Astrocyte (in vitro differentiated cells and primary cell): Measurements from ENCODE around the gene TCF7L2. TPM values are rescaled to one million over a fixed set of nuclear protein-coding genes. Genes with fewer than 3 reads are reported as not detected.

ENCODE experiments used
- DNase-seq: peaks from one replicate; pipeline ENCODE4 v3.0.0-alpha.2; 2010; ENCODE audit warnings: low read depth
- FAIRE-seq: peaks from 2 replicates; lab custom pipeline; 2011; peaks lifted over from hg19 to GRCh38; lab: Jason Lieb, UNC
- H2AFZ ChIP-seq: 2 replicates; pipeline ENCODE4 v1.6.0; 2012; ENCODE audit warnings: low read depth, low read length, inconsistent platforms
- H3K27ac ChIP-seq: 2 replicates; pipeline ENCODE4 v1.5.1; 2011; ENCODE audit warnings: low read depth, low read length, inconsistent platforms
- H3K27me3 ChIP-seq: 2 replicates; pipeline ENCODE4 v1.6.0; 2011; ENCODE audit warnings: low read length, inconsistent platforms; ENCODE audit not compliant: insufficient read depth
- H3K36me3 ChIP-seq: 2 replicates; pipeline ENCODE4 v1.5.1; 2011; ENCODE audit warnings: low read length, inconsistent platforms; ENCODE audit not compliant: insufficient read depth
- H3K4me1 ChIP-seq: 2 replicates; pipeline ENCODE4 v1.5.1; 2011; ENCODE audit warnings: low read length, inconsistent platforms; ENCODE audit not compliant: insufficient read depth
- H3K4me2 ChIP-seq: 2 replicates; pipeline ENCODE4 v1.6.0; 2012; ENCODE audit warnings: low read length, inconsistent platforms
- H3K4me3 ChIP-seq: 2 replicates; pipeline ENCODE4 v1.5.1; 2011; ENCODE audit warnings: low read depth, mild to moderate bottlenecking, low read length, inconsistent platforms; ENCODE audit not compliant: insufficient read depth
- H3K79me2 ChIP-seq: 2 replicates; pipeline ENCODE4 v1.6.0; 2012; ENCODE audit warnings: mild to moderate bottlenecking, low read length, inconsistent platforms; ENCODE audit not compliant: insufficient read depth
- H3K9ac ChIP-seq: 2 replicates; pipeline ENCODE4 v1.6.0; 2012; ENCODE audit warnings: mild to moderate bottlenecking, low read length, inconsistent platforms
- H3K9me3 ChIP-seq: 2 replicates; pipeline ENCODE4 v1.5.1; 2012; ENCODE audit warnings: low read depth, mild to moderate bottlenecking, low read length, inconsistent platforms; ENCODE audit not compliant: insufficient read depth
- H4K20me1 ChIP-seq: 2 replicates; pipeline ENCODE4 v1.6.0; 2012; ENCODE audit warnings: low read length, inconsistent platforms; ENCODE audit not compliant: insufficient read depth
- H3K27ac Mint-ChIP-seq: one replicate; pipeline ENCODE4 v1.8.0; 2021; ENCODE audit warnings: mild to moderate bottlenecking, mixed read lengths; ENCODE audit not compliant: unreplicated experiment
- H3K27me3 Mint-ChIP-seq: one replicate; pipeline ENCODE4 v1.8.0; 2021; ENCODE audit warnings: low read depth, mixed read lengths; ENCODE audit not compliant: unreplicated experiment
- H3K36me3 Mint-ChIP-seq: one replicate; pipeline ENCODE4 v1.8.0; 2021; ENCODE audit warnings: low read depth, mixed read lengths; ENCODE audit not compliant: unreplicated experiment
- H3K4me1 Mint-ChIP-seq: one replicate; pipeline ENCODE4 v1.8.0; 2021; ENCODE audit warnings: low read depth, mixed read lengths; ENCODE audit not compliant: unreplicated experiment
- H3K4me3 Mint-ChIP-seq: one replicate; pipeline ENCODE4 v1.8.0; 2021; ENCODE audit warnings: mild to moderate bottlenecking, moderate library complexity, mixed read lengths; ENCODE audit not compliant: unreplicated experiment
- H3K9me3 Mint-ChIP-seq: one replicate; pipeline ENCODE4 v1.8.0; 2021; ENCODE audit warnings: mild to moderate bottlenecking, mixed read lengths; ENCODE audit not compliant: unreplicated experiment
- EZH2 ChIP-seq: IDR thresholded peaks from 2 replicates; pipeline ENCODE4 v1.6.1; 2012; ENCODE audit warnings: mild to moderate bottlenecking, low read length, inconsistent platforms; ENCODE audit not compliant: insufficient read depth
- total RNA-seq: library from RNA; stranded (reverse); gene quantifications from 2 replicates; pipeline ENCODE4 v1.2.1, GENCODE V29; 2021
- TF ChIP-seq, protein P1 (sequence below): IDR thresholded peaks from 2 replicates; pipeline ENCODE4 v1.5.1; 2011; ENCODE audit warnings: low read depth, mild to moderate bottlenecking, inconsistent platforms, low read length, moderate library complexity; ENCODE audit not compliant: insufficient read depth

The TCF7L2 gene
- total RNA-seq, 1 donor from 2014 or later, result 52.4 TPM

- no peak for DNase-seq
- FAIRE-seq, result no peak
Measured at GRCh38 chr10:113148071-113148825, 198.2 kb downstream of the TCF7L2 start.

GRCh38 chr10:113148901-113149300 is 198.9 kb downstream of the TCF7L2 start:
- no peak overlapping the region for H3K27ac ChIP-seq
- Mint-ChIP-seq H3K36me3 (peaks cover 34% of the 10 kb centered on the region), H3K4me3 (no peak overlapping the region), H3K27ac (no peak overlapping the region), H3K27me3 (no peaks in the 10 kb centered on the region), H3K4me1 (peaks cover 3% of the 10 kb centered on the region), H3K9me3 (no peaks in the 10 kb centered on the region)
- no peaks in the 10 kb centered on the region for H3K9me3 ChIP-seq
- H2AFZ ChIP-seq, result no peak overlapping the region
- H3K36me3 ChIP-seq, result peaks cover 48% of the 10 kb centered on the region
- no peaks in the 10 kb centered on the region for H4K20me1 ChIP-seq
- no peak overlapping the region for H3K4me3 ChIP-seq
- FAIRE-seq (no peak), DNase-seq (no peak)
- H3K4me1 ChIP-seq, result no peaks in the 10 kb centered on the region
- no peak for TF ChIP-seq EZH2
- TF ChIP-seq, protein P1, sequence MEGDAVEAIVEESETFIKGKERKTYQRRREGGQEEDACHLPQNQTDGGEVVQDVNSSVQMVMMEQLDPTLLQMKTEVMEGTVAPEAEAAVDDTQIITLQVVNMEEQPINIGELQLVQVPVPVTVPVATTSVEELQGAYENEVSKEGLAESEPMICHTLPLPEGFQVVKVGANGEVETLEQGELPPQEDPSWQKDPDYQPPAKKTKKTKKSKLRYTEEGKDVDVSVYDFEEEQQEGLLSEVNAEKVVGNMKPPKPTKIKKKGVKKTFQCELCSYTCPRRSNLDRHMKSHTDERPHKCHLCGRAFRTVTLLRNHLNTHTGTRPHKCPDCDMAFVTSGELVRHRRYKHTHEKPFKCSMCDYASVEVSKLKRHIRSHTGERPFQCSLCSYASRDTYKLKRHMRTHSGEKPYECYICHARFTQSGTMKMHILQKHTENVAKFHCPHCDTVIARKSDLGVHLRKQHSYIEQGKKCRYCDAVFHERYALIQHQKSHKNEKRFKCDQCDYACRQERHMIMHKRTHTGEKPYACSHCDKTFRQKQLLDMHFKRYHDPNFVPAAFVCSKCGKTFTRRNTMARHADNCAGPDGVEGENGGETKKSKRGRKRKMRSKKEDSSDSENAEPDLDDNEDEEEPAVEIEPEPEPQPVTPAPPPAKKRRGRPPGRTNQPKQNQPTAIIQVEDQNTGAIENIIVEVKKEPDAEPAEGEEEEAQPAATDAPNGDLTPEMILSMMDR, result no peak
- no peaks in the 10 kb centered on the region for H3K27me3 ChIP-seq
- H3K9ac ChIP-seq, result no peak overlapping the region
- H3K79me2 ChIP-seq, result no peaks in the 10 kb centered on the region
- no peak overlapping the region for H3K4me2 ChIP-seq

More at GRCh38 chr10:113148071-113148825, 198.2 kb downstream of the TCF7L2 start:
- H3K27ac Mint-ChIP-seq, result no peak overlapping the region
- H3K9me3 ChIP-seq, result no peaks in the 10 kb centered on the region
- no peaks in the 10 kb centered on the region for H4K20me1 ChIP-seq
- H3K36me3 Mint-ChIP-seq, result peaks cover 33% of the 10 kb centered on the region
- H3K27me3 Mint-ChIP-seq, result no peaks in the 10 kb centered on the region
- no peak overlapping the region for H3K9ac ChIP-seq
- no peak overlapping the region for H3K4me2 ChIP-seq
- H3K36me3 ChIP-seq, result peaks cover 49% of the 10 kb centered on the region
- H3K4me1 ChIP-seq, result no peaks in the 10 kb centered on the region
- peaks cover 3% of the 10 kb centered on the region for H3K4me1 Mint-ChIP-seq
- no peaks in the 10 kb centered on the region for H3K79me2 ChIP-seq
- no peak overlapping the region for H3K27ac ChIP-seq
- TF ChIP-seq EZH2, result no peak
- TF ChIP-seq, protein P1, result no peak
- no peak overlapping the region for H3K4me3 Mint-ChIP-seq
- no peaks in the 10 kb centered on the region for H3K9me3 Mint-ChIP-seq
- H2AFZ ChIP-seq, result no peak overlapping the region
- H3K27me3 ChIP-seq, result no peaks in the 10 kb centered on the region
- H3K4me3 ChIP-seq, result no peak overlapping the region

GRCh38 chr10:113149626-113150025 is 199.6 kb downstream of the TCF7L2 start:
- no peaks in the 10 kb centered on the region for H3K27me3 Mint-ChIP-seq
- Histone ChIP-seq H3K79me2 (no peaks in the 10 kb centered on the region), H3K9me3 (no peaks in the 10 kb centered on the region), H3K27ac (no peak overlapping the region), H3K36me3 (peaks cover 47% of the 10 kb centered on the region), H3K4me3 (no peak overlapping the region), H3K4me2 (no peak overlapping the region), H2AFZ (no peak overlapping the region), H3K9ac (no peak overlapping the region), H3K4me1 (no peaks in the 10 kb centered on the region), H4K20me1 (peaks cover 3% of the 10 kb centered on the region), H3K27me3 (no peaks in the 10 kb centered on the region)
- no peak overlapping the region for H3K4me3 Mint-ChIP-seq
- H3K9me3 Mint-ChIP-seq, result no peaks in the 10 kb centered on the region
- no peak overlapping the region for H3K27ac Mint-ChIP-seq
- peaks cover 36% of the 10 kb centered on the region for H3K36me3 Mint-ChIP-seq
- FAIRE-seq, result no peak
- H3K4me1 Mint-ChIP-seq, result peaks cover 3% of the 10 kb centered on the region
- DNase-seq, result no peak
- TF ChIP-seq, protein P1, result no peak
- no peak for TF ChIP-seq EZH2
